D721Med (cell line): ENCODE measurements around the gene GLP2R.

ENCODE experiments used
- DNase-seq: peaks from one replicate; pipeline ENCODE4 v3.0.0; 2011; ENCODE audit warnings: low spot score; ENCODE audit not compliant: insufficient read length
- FAIRE-seq: peaks from 2 replicates; lab custom pipeline; 2011; peaks lifted over from hg19 to GRCh38; lab: Jason Lieb, UNC
- TF ChIP-seq, protein P1 (sequence below): IDR thresholded peaks from 2 replicates; pipeline ENCODE4 v1.5.1; 2012; ENCODE audit warnings: mild to moderate bottlenecking, control low read depth; ENCODE audit not compliant: insufficient read depth; ENCODE audit errors: missing control alignments

GLP2R gene

DNA sequence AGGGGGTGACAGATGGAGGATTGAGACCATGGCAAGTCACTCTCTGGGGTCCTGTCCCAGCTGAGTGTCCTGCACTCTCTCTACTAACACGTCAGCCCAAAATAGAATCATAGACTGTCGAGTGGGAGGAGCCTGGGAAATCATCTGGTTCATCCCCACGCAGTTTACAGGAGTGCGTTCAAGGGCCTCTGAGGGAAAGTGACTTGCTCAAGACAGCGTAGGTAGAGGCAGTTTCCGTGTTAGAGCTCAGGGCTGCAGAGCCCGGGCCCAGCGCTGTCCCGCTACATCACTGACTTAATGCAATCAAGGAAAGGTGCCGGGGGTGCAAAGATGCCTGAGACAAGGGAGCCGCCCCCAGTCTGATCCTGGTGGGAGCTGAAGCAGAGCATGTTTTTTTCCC lies 14.2 kb upstream of the GLP2R start:
- FAIRE-seq (no peak), DNase-seq (no peak)
- TF ChIP-seq, protein P1, sequence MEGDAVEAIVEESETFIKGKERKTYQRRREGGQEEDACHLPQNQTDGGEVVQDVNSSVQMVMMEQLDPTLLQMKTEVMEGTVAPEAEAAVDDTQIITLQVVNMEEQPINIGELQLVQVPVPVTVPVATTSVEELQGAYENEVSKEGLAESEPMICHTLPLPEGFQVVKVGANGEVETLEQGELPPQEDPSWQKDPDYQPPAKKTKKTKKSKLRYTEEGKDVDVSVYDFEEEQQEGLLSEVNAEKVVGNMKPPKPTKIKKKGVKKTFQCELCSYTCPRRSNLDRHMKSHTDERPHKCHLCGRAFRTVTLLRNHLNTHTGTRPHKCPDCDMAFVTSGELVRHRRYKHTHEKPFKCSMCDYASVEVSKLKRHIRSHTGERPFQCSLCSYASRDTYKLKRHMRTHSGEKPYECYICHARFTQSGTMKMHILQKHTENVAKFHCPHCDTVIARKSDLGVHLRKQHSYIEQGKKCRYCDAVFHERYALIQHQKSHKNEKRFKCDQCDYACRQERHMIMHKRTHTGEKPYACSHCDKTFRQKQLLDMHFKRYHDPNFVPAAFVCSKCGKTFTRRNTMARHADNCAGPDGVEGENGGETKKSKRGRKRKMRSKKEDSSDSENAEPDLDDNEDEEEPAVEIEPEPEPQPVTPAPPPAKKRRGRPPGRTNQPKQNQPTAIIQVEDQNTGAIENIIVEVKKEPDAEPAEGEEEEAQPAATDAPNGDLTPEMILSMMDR = no peak

DNA sequence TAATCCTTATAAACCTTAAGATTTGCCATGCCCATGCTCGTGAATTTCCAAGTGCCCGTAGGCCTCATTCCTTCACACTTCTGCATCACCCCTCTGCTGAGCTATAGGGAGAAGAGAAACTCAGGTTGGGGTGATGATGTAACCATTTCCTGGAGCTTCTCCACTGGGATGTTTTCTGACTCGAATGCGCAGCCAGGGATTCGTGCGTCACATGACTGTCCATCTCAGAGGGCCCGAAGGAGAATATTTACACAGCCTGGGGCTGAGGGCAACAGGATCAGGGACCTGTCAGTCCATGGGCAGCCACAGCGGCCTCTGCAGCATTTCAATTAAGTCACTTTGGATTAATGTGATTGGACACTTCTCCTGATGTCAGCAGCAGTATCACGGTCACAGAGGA lies 12.6 kb upstream of the GLP2R start:
- TF ChIP-seq, protein P1 = no peak
- DNase-seq = no peak
- FAIRE-seq = no peak

DNA sequence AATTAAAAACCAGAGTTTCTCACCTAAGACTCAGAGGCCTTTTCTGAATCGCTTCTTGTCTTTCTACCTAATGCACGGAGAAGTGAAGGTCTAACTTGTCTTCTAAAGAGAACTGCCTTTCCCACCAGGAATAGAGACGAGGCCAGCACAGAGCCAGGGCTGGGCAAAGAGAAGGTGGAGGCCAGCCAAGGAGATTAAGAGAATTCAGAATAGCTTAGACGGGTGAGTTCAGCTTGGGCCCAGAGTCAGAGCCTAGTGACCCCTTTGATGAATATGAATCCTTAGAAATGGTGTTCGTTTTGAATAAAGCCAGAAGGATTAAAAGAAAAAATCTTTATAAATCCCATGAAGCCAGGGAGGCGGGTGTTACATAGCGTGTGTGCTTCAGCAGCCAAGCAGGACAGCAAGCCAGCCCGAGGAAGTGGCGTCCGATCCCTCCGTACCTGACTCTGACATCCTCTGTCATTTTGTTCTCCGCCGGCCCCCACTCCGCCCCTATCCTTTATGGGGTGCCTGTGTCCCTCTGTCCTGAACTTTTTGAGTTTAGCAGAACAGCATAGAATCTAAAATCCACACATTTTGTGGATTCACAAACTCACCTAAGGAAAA lies 11.3 kb upstream of the GLP2R start:
- TF ChIP-seq, protein P1 = no peak
- FAIRE-seq = no peak
- no peak for DNase-seq

DNA sequence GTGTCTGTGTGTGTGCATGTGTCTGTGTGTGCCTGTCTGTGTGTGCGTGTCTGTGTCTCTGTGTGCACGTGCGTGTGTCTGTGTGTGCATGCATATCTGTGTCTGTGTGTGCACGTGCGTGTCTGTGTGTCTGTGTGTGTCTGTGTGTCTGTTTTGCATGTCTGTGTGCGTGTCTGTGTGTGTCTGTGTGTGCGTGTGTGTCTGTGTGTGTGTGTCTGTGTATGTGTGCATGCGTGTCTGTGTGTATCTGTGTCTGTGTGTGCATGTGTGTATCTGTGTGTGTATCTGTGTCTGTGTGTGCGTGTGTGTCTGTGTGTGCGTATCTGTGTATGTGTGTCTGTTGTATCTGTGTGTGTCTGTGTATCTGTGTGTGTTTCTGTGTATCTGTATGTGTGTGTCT lies 9.3 kb upstream of the GLP2R start:
- FAIRE-seq = no peak
- no peak for DNase-seq
- TF ChIP-seq, protein P1 = no peak

DNA sequence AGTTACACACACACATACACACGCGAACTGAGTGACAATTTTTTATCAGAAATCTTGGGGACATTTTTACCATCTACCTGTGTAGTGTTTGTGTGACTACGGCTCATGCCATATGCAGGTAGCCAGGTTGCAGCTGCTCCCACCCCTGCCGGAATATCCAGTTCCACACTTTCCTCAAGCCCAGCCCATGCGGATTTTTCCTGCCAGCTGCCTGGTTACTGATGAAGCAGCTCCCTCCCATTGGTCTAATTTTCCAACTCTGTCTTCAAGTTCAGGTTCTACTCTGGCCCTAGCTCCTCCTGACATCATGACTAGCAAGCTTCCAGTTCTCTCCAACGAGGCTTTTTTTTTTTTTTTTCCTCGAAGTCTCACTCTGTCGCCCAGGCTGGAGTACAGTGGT lies 8.6 kb upstream of the GLP2R start:
- DNase-seq (no peak), FAIRE-seq (no peak)
- TF ChIP-seq, protein P1 = no peak

DNA sequence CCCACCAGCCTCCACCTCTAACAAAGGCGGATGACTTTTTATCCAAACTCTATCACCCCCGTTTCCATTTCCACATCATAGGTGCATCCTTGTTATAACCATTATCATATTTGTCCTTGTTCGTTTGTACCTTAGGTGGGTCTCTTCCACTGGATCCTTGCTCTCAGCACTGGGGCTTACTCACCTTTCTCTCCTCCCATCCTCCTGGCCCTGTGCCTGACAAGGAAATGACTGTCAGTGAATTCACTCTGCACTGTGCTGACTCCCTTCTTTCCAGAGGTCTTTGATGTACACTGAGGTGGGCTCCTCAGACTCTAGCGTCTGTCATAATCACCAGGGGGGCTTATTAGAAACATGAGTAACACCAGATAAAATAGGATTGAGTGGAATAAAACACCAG lies 7.0 kb upstream of the GLP2R start:
- no peak for FAIRE-seq
- DNase-seq = no peak
- TF ChIP-seq, protein P1 = no peak

DNA sequence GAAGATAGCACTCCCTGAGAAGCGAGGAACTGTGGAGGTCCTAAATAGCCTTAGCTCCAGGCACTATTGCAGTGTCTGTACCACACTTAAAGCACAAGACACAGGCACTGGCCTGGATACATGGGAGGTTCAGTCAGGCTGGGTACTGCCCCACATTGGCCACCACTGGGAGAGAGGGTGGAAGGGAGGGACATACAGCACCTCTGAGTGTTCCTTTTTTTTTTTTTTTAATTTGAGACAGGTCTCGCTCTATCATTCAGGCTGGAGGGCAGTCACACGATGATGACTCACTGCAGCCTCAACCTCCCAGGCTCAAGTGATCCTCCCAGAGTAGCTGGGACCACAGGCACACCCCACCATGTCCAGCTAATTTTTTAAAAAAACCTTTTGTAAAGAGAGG lies 5.3 kb upstream of the GLP2R start:
- no peak for FAIRE-seq
- TF ChIP-seq, protein P1 = no peak
- DNase-seq = no peak
